Lung (tissue), 13 donors: ENCODE results near the gene G6PC1. TPM values are rescaled to one million over a fixed set of nuclear protein-coding genes. Genes with fewer than 3 reads are reported as not detected.

Source experiments
- ATAC-seq: fragments of 200-7000 bp; cut with Tn5 transposase; one replicate; pipeline ENCODE4 v1.9.1; 2020; ENCODE audit warnings: moderate number of reproducible peaks; ENCODE audit not compliant: insufficient read depth, low FRiP score
- DNase-seq, 3 donors: peaks; one replicate each; pipeline ENCODE4 v3.0.0-alpha.2; 2013 to 2017
- H3K27ac ChIP-seq, 2 donors: one replicate each; pipeline ENCODE4 v1.5.1; 2013; ENCODE audit warnings: mild to moderate bottlenecking in 2 of 2, moderate library complexity in 2 of 2, control low read depth in 1 of 2, inconsistent platforms in 1 of 2, low read depth in 1 of 2, low read length in 1 of 2
- H3K27me3 ChIP-seq, 3 donors: one replicate each; pipeline ENCODE4 v1.5.1; 2013; ENCODE audit warnings: low read length in 2 of 3; ENCODE audit not compliant: control insufficient read depth in 3 of 3, insufficient read depth in 3 of 3
- H3K36me3 ChIP-seq, 4 donors: one replicate each; pipeline ENCODE4 v1.5.1; 2013; ENCODE audit warnings: low read length in 4 of 4, mild to moderate bottlenecking in 1 of 4, moderate library complexity in 1 of 4; ENCODE audit not compliant: control insufficient read depth in 4 of 4, insufficient read depth in 4 of 4
- H3K4me1 ChIP-seq, 5 donors: one replicate each; pipeline ENCODE4 v1.5.1; 2013; ENCODE audit warnings: low read length in 5 of 5, mild to moderate bottlenecking in 2 of 5, moderate library complexity in 1 of 5; ENCODE audit not compliant: control insufficient read depth in 5 of 5, insufficient read depth in 5 of 5
- H3K4me3 ChIP-seq: one replicate; pipeline ENCODE4 v1.5.1; 2013; ENCODE audit warnings: mild to moderate bottlenecking, control low read depth, moderate library complexity
- H3K9ac ChIP-seq, 2 donors: one replicate each; pipeline ENCODE4 v1.5.1; 2013; ENCODE audit warnings: low read length in 2 of 2, control low read depth in 1 of 2; ENCODE audit not compliant: insufficient read depth in 1 of 2
- H3K9me3 ChIP-seq, 4 donors: one replicate each; pipeline ENCODE4 v1.5.1; 2013; ENCODE audit warnings: low read length in 3 of 4, mild to moderate bottlenecking in 1 of 4, moderate library complexity in 1 of 4; ENCODE audit not compliant: control insufficient read depth in 4 of 4, insufficient read depth in 3 of 4
- WGBS, 2 donors: extraction: QIAGEN DNeasy Blood & Tissue Kit; methylation state at CpG; one replicate each; pipeline ENCODE4 v1.1.7; 2013; 5-methylcytosine and 5-hydroxymethylcytosine counted together
- polyA plus RNA-seq, 2 donors: library from polyadenylated mRNA; stranded (reverse); fragments of 200-250 nt; gene quantifications; one replicate each; pipeline ENCODE4 v1.2.1, GENCODE V29; 2013
- small RNA-seq: library from RNA; depleted of rRNA; stranded (forward); fragments of <200 nt; gene quantifications from one replicate; pipeline ENCODE3, GENCODE V24; 2014; ENCODE audit warnings: low replicate concordance
- total RNA-seq, 2 donors: library from RNA; depleted of rRNA in 1 of 2; stranded (reverse); fragments of >200 nt in 1 of 2; gene quantifications; one replicate each; pipeline ENCODE4 v1.2.1, GENCODE V29; 2014 to 2021
- TF ChIP-seq, protein P1 (sequence below): IDR thresholded peaks from 2 replicates; pipeline ENCODE4 v1.5.1; 2012; ENCODE audit warnings: mild to moderate bottlenecking; ENCODE audit errors: control extremely low read depth, extremely low read depth
- donor health status: control.
- donor health status: control.
- donor health status: Bipolar disorder and iron deficiency.
- donor health status: healthy.
- donor health status: DM: yes; HTN: yes; CAD: no.

G6PC1 gene
- total and polyA plus RNA-seq, 4 donors: 0.09 TPM; not detected in 3

DNA sequence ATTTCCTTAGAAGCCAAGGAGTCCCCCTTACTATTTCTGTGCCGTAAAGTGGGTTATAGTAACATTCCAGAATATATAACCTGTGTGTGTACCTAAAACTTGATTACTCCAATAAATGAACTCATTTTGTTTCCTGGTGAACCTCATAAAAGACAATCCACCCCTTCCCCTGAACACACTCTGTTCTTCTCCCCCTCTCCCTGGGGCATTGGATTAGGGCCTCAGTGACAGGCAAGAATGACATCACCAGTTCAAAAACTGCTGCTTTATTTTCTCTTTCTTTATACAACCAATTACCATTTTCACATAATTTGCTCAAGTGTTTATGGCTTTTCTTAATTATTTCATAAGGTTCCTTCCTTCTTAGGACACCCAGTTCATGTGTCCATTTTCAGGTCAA, 46.2 kb downstream of the G6PC1 start:
- no peak overlapping the region for H3K27ac ChIP-seq
- no peak overlapping the region for H3K9ac ChIP-seq
- H3K9me3 ChIP-seq: no peaks in the 10 kb centered on the region
- no peak for DNase-seq
- peaks cover 3 to 24% (median 12%) of the 10 kb centered on the region in 4 donors for H3K36me3 ChIP-seq
- no peaks in the 10 kb centered on the region for H3K27me3 ChIP-seq
- H3K4me1 ChIP-seq: peaks cover 0 to 1% (median 0%) of the 10 kb centered on the region in 5 donors
- H3K4me3 ChIP-seq: no peak overlapping the region
- TF ChIP-seq, protein P1, sequence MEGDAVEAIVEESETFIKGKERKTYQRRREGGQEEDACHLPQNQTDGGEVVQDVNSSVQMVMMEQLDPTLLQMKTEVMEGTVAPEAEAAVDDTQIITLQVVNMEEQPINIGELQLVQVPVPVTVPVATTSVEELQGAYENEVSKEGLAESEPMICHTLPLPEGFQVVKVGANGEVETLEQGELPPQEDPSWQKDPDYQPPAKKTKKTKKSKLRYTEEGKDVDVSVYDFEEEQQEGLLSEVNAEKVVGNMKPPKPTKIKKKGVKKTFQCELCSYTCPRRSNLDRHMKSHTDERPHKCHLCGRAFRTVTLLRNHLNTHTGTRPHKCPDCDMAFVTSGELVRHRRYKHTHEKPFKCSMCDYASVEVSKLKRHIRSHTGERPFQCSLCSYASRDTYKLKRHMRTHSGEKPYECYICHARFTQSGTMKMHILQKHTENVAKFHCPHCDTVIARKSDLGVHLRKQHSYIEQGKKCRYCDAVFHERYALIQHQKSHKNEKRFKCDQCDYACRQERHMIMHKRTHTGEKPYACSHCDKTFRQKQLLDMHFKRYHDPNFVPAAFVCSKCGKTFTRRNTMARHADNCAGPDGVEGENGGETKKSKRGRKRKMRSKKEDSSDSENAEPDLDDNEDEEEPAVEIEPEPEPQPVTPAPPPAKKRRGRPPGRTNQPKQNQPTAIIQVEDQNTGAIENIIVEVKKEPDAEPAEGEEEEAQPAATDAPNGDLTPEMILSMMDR: no peak
- ATAC-seq: no peak
- 92 to 98% methylated on average over 1 of the region's 1 CpG for WGBS, 2 donors

DNA sequence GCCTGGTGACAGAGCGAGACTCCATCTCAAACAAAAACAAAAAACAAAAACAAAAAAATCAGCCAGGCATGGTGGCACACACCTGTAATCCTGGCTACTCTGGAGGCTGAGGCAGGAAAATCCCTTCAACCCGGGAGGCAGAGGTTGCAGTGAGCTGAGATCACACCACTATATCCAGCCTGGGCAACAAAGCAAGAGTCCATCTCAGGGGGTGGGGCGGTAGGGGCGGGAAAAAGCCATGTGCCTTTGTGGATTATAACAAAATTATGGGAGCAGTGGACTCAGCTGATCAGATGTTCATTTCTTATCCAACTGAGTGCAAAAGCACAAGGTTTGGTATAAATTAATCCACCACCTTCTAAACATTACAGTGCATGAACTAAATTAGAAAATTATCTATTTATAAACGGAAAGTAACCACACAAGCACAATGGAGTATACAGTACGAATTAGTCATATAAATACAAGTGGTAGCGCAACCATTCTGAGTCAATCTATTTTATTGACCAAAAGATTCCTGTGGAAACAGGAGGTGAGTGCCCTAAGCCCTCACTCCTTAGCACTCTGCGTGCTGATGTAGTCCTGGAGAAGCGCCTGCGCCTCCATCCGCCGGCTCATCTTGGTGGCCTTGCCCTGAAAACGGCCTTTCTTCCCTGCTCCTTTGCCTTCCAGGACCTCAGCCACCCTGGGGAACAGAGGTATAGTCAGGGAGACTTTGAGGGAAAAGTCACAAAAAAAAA, 49.6 kb downstream of the G6PC1 start:
- Histone ChIP-seq H3K4me1 (no peaks in the 10 kb centered on the region), H3K36me3 (peaks cover 25 to 40% (median 26%) of the 10 kb centered on the region in 4 donors), H3K27ac (no peak overlapping the region), H3K9ac (no peak overlapping the region), H3K9me3 (no peaks in the 10 kb centered on the region), H3K27me3 (no peaks in the 10 kb centered on the region), H3K4me3 (no peak overlapping the region)
- no peak for ATAC-seq
- 94 to 97% methylated on average over 13 of the region's 13 CpGs for WGBS, 2 donors
- no peak for DNase-seq
- TF ChIP-seq, protein P1: no peak

Small RNAs within 50 kb of the gene (small RNA-seq; reads per million reads assigned to genes)
- gene RF00561 (not detected), gene RNU6-287P (not detected)

Other genes with a start within 250 kb of the G6PC1 start
- gene TUBG2, start 241.5 kb upstream of the G6PC1 start, total RNA-seq: 10 to 100 TPM; 13.0 to 22.0 TPM
- 10 to 100 TPM in 1 of 2 donors, 1 to 10 TPM in 1; 6.9 to 10.5 TPM for gene TUBG2, start 241.5 kb upstream of the G6PC1 start, polyA plus RNA-seq
- 10 to 100 TPM; 23.9 to 30.2 TPM for gene PLEKHH3, start 223.8 kb upstream of the G6PC1 start, total RNA-seq
- gene PLEKHH3, start 223.8 kb upstream of the G6PC1 start, polyA plus RNA-seq: 10 to 100 TPM; 21.2 to 22.0 TPM
- 1 to 10 TPM in 1 of 2 donors, under 1 TPM in 1; 1.00 to 1.9 TPM for gene CCR10, start 219.0 kb upstream of the G6PC1 start, total RNA-seq
- 1 to 10 TPM in 1 of 2 donors, under 1 TPM in 1; 0.55 to 3.1 TPM for gene CCR10, start 219.0 kb upstream of the G6PC1 start, polyA plus RNA-seq
- gene CNTNAP1, start 218.3 kb upstream of the G6PC1 start, total RNA-seq: 10 to 100 TPM in 1 of 2 donors, 1 to 10 TPM in 1; 9.9 to 12.5 TPM
- 1 to 10 TPM; 2.9 to 5.4 TPM for gene CNTNAP1, start 218.3 kb upstream of the G6PC1 start, polyA plus RNA-seq
- 10 to 100 TPM; 33.6 to 53.2 TPM for gene EZH1, start 155.8 kb upstream of the G6PC1 start, total RNA-seq
- 10 to 100 TPM; 20.7 to 21.2 TPM for gene EZH1, start 155.8 kb upstream of the G6PC1 start, polyA plus RNA-seq
- 10 to 100 TPM; 55.0 to 66.6 TPM for gene RAMP2, start 139.6 kb upstream of the G6PC1 start, total RNA-seq
- 100 to 1,000 TPM in 1 of 2 donors, 10 to 100 TPM in 1; 43.8 to 101 TPM for gene RAMP2, start 139.6 kb upstream of the G6PC1 start, polyA plus RNA-seq
- 10 to 100 TPM; 42.4 to 64.8 TPM for gene VPS25, start 127.3 kb upstream of the G6PC1 start, total RNA-seq
- 10 to 100 TPM; 45.1 to 93.7 TPM for gene VPS25, start 127.3 kb upstream of the G6PC1 start, polyA plus RNA-seq
- under 1 TPM; 0.40 to 0.77 TPM for gene WNK4, start 120.2 kb upstream of the G6PC1 start, total RNA-seq
- gene WNK4, start 120.2 kb upstream of the G6PC1 start, polyA plus RNA-seq: under 1 TPM; 0.09 to 0.49 TPM
- 10 to 100 TPM; 55.7 to 69.2 TPM for gene COA3, start 102.1 kb upstream of the G6PC1 start, total RNA-seq
- 100 to 1,000 TPM in 1 of 2 donors, 10 to 100 TPM in 1; 84.1 to 142 TPM for gene COA3, start 102.1 kb upstream of the G6PC1 start, polyA plus RNA-seq
- gene CNTD1, start 101.9 kb upstream of the G6PC1 start, total RNA-seq: 1 to 10 TPM in 1 of 2 donors, under 1 TPM in 1; 0.92 to 1.6 TPM
- gene CNTD1, start 101.9 kb upstream of the G6PC1 start, polyA plus RNA-seq: under 1 TPM; 0.61 to 0.64 TPM
- gene BECN1, start 76.5 kb upstream of the G6PC1 start, total RNA-seq: 100 to 1,000 TPM in 1 of 2 donors, 10 to 100 TPM in 1; 87.6 to 114 TPM
- 10 to 100 TPM; 33.0 to 81.6 TPM for gene BECN1, start 76.5 kb upstream of the G6PC1 start, polyA plus RNA-seq
- gene PSME3, start 67.4 kb upstream of the G6PC1 start, total RNA-seq: 100 to 1,000 TPM in 1 of 2 donors, 10 to 100 TPM in 1; 46.4 to 109 TPM
- 100 to 1,000 TPM in 1 of 2 donors, 10 to 100 TPM in 1; 34.5 to 117 TPM for gene PSME3, start 67.4 kb upstream of the G6PC1 start, polyA plus RNA-seq
- gene AOC2, start 56.2 kb upstream of the G6PC1 start, total RNA-seq: 1 to 10 TPM; 1.6 to 2.4 TPM
- 1 to 10 TPM; 1.5 to 1.6 TPM for gene AOC2, start 56.2 kb upstream of the G6PC1 start, polyA plus RNA-seq
- 100 to 1,000 TPM in 1 of 2 donors, 10 to 100 TPM in 1; 82.9 to 154 TPM for gene AOC3, start 49.6 kb upstream of the G6PC1 start, total RNA-seq
- gene AOC3, start 49.6 kb upstream of the G6PC1 start, polyA plus RNA-seq: 10 to 100 TPM; 50.0 to 55.6 TPM
- gene AARSD1, start 63.7 kb downstream of the G6PC1 start, total RNA-seq: 10 to 100 TPM; 27.6 to 39.8 TPM
- gene AARSD1, start 63.7 kb downstream of the G6PC1 start, polyA plus RNA-seq: 10 to 100 TPM; 34.4 to 57.0 TPM
- 1 to 10 TPM; 1.1 to 1.8 TPM for gene PTGES3L, start 79.3 kb downstream of the G6PC1 start, total RNA-seq
- gene PTGES3L, start 79.3 kb downstream of the G6PC1 start, polyA plus RNA-seq: under 1 TPM; 0.43 to 0.69 TPM
- 10 to 100 TPM; 12.7 to 16.7 TPM for gene RUNDC1, start 79.8 kb downstream of the G6PC1 start, total RNA-seq
- 1 to 10 TPM; 8.1 to 8.7 TPM for gene RUNDC1, start 79.8 kb downstream of the G6PC1 start, polyA plus RNA-seq
- 100 to 1,000 TPM; 665 to 826 TPM for gene RPL27, start 97.6 kb downstream of the G6PC1 start, total RNA-seq
- 1,000 to 10,000 TPM; 2,343 to 3,245 TPM for gene RPL27, start 97.6 kb downstream of the G6PC1 start, polyA plus RNA-seq
- 10 to 100 TPM; 18.8 to 40.6 TPM for gene IFI35, start 106.0 kb downstream of the G6PC1 start, total RNA-seq
- 10 to 100 TPM; 36.7 to 60.3 TPM for gene IFI35, start 106.0 kb downstream of the G6PC1 start, polyA plus RNA-seq
- 100 to 1,000 TPM in 1 of 2 donors, 10 to 100 TPM in 1; 62.3 to 255 TPM for gene VAT1, start 121.6 kb downstream of the G6PC1 start, total RNA-seq
- 100 to 1,000 TPM in 1 of 2 donors, 10 to 100 TPM in 1; 80.2 to 162 TPM for gene VAT1, start 121.6 kb downstream of the G6PC1 start, polyA plus RNA-seq
- 1 to 10 TPM in 1 of 2 donors, under 1 TPM in 1; 0.34 to 1.3 TPM for gene RND2, start 124.4 kb downstream of the G6PC1 start, total RNA-seq
- gene RND2, start 124.4 kb downstream of the G6PC1 start, polyA plus RNA-seq: under 1 TPM; 0.25 to 0.51 TPM
- gene BRCA1, start 224.6 kb downstream of the G6PC1 start, total RNA-seq: 10 to 100 TPM in 1 of 2 donors, 1 to 10 TPM in 1; 9.0 to 15.7 TPM
- 1 to 10 TPM; 2.0 to 3.1 TPM for gene BRCA1, start 224.6 kb downstream of the G6PC1 start, polyA plus RNA-seq